Body of pancreas (tissue), 4 donors: ENCODE results near the gene LAP3.

Source experiments
- POLR2A ChIP-seq, 3 donors: fragments of 450-650 bp; IDR thresholded peaks; one replicate each; pipeline ENCODE4 v1.6.1; 2016; ENCODE audit warnings: antibody characterized with exemption in 3 of 3, mild to moderate bottlenecking in 2 of 3
- TF ChIP-seq, protein P1 (sequence below), 7 experiments: fragments of 450-650 bp in 4 of 7; fragments of 200-600 bp in 3 of 7; sonication (generic) in 3 of 7; IDR thresholded peaks; one replicate each; pipeline ENCODE4 v1.5.1; 2016 to 2019; ENCODE audit warnings: antibody characterized with exemption in 7 of 7

GRCh38 chr4:17556498-17556897 is 20.5 kb upstream of the LAP3 start:
- TF ChIP-seq, protein P1, sequence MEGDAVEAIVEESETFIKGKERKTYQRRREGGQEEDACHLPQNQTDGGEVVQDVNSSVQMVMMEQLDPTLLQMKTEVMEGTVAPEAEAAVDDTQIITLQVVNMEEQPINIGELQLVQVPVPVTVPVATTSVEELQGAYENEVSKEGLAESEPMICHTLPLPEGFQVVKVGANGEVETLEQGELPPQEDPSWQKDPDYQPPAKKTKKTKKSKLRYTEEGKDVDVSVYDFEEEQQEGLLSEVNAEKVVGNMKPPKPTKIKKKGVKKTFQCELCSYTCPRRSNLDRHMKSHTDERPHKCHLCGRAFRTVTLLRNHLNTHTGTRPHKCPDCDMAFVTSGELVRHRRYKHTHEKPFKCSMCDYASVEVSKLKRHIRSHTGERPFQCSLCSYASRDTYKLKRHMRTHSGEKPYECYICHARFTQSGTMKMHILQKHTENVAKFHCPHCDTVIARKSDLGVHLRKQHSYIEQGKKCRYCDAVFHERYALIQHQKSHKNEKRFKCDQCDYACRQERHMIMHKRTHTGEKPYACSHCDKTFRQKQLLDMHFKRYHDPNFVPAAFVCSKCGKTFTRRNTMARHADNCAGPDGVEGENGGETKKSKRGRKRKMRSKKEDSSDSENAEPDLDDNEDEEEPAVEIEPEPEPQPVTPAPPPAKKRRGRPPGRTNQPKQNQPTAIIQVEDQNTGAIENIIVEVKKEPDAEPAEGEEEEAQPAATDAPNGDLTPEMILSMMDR (IDR thresholded peaks at IDR 0.05): no peak
- no peak for TF ChIP-seq POLR2A (IDR thresholded peaks at IDR 0.05)
